ENCODE data around the gene ARL6IP6.
"Not testable (repeated sequence)": the region's sequence is repeated elsewhere in the genome, so short reads cannot be mapped to it uniquely, and the experiment has no call there.

The ARL6IP6 gene

DNA sequence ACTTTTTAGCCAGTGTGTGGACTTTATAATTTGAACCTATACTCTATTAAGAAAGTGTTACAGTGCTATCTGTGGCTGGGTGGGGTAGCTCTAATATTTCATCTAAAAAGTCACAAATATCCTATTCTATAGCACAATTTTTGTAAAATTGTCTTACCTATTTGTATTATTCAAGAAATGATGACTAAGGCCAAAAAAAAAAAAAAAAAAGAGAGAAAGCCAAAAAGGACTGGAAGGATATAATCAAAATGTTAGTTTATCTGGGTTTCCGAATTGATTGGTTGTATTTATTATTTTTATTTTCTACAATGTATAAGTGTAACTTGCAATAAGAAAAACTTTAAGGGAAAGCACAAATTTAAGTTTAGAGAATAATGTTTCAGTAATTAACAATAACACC is 5.5 kb downstream of the ARL6IP6 start:
- TF ChIP-seq, protein P1, sequence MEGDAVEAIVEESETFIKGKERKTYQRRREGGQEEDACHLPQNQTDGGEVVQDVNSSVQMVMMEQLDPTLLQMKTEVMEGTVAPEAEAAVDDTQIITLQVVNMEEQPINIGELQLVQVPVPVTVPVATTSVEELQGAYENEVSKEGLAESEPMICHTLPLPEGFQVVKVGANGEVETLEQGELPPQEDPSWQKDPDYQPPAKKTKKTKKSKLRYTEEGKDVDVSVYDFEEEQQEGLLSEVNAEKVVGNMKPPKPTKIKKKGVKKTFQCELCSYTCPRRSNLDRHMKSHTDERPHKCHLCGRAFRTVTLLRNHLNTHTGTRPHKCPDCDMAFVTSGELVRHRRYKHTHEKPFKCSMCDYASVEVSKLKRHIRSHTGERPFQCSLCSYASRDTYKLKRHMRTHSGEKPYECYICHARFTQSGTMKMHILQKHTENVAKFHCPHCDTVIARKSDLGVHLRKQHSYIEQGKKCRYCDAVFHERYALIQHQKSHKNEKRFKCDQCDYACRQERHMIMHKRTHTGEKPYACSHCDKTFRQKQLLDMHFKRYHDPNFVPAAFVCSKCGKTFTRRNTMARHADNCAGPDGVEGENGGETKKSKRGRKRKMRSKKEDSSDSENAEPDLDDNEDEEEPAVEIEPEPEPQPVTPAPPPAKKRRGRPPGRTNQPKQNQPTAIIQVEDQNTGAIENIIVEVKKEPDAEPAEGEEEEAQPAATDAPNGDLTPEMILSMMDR (IDR thresholded peaks at IDR 0.05; ENCODE audit: low read depth, low read length, missing control alignments) = no peak
- H3K36me3 ChIP-seq (replicated peaks) = no peaks in the 10 kb centered on the region
- no peak for DNase-seq
- no peak overlapping the region for H3K4me3 ChIP-seq (ENCODE audit: low read depth, low read length)
- H3K27ac ChIP-seq = no peak overlapping the region
- in situ Hi-C loops (cut with HindIII; ENCODE audit: low pct_ligation_motif_present, low sequenced_read_pairs) = no loop called here
- H3K27me3 ChIP-seq (replicated peaks) = no peaks in the 10 kb centered on the region

DNA sequence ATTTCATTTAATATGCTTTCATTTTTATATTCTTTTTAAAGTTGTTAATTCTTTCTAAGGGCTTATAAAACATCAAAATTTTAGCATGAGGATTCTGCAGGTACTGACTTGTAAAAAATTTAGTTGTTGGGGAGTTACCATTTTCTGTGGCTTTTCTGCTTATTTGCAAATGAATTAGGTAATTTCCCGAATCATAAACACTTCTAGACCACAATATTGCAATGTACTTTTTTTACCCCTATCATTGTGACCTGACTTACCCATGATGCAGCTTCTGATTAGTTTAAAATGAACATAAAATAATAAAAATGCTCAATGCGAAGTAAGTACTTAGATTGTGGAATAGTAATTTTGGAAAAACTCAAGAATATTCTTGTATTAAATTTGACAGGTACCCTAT is 11.4 kb downstream of the ARL6IP6 start:
- Histone ChIP-seq H3K4me3 (ENCODE audit: low read depth, low read length) (no peak overlapping the region), H3K27me3 (replicated peaks) (no peaks in the 10 kb centered on the region), H3K36me3 (replicated peaks) (no peaks in the 10 kb centered on the region), H3K27ac (no peak overlapping the region)
- DNase-seq = no peak
- TF ChIP-seq, protein P1 (IDR thresholded peaks at IDR 0.05; ENCODE audit: low read depth, low read length, missing control alignments) = no peak
- in situ Hi-C loops (cut with HindIII; ENCODE audit: low pct_ligation_motif_present, low sequenced_read_pairs) = no loop called here

DNA sequence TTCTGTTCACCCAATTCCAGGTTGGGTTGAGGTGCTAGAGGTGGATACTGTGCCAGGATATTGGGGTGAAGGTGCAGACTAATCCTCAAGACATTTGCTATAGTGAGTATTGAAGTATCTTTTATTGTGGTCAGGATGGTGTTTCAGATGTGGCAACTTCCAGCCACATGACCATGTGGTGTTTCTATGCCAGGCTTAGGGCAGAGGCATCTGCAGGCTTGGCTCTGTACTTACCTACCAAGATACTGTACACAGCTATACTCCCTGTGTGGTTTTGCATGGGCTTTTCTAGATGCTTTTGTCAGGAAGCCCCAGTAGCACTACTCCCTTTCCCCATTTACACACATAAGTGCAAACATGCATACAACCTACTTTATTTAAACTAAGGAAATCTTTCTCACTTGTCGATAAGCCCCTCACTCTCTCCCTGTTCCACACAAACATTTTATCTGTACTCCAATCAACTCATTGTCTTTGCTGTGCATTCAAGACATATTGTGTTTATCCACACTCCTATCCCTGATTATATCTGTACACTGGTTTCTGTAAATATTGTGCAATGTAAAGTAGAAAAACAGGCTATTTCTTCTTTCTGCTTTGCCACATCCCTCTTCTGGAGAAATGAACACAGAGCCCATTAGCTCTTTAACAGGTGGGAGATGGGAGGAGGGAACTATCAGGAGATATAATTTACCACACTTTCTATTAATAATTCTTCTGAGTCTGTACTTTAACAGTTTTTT is 12.3 kb downstream of the ARL6IP6 start:
- Histone ChIP-seq H3K36me3 (replicated peaks) (no peaks in the 10 kb centered on the region), H3K27ac (no peak overlapping the region), H3K27me3 (replicated peaks) (no peaks in the 10 kb centered on the region), H3K4me3 (ENCODE audit: low read depth, low read length) (no peak overlapping the region)
- TF ChIP-seq, protein P1 (IDR thresholded peaks at IDR 0.05; ENCODE audit: low read depth, low read length, missing control alignments) = no peak
- DNase-seq = no peak
- in situ Hi-C loops (cut with HindIII; ENCODE audit: low pct_ligation_motif_present, low sequenced_read_pairs) = no loop called here

DNA sequence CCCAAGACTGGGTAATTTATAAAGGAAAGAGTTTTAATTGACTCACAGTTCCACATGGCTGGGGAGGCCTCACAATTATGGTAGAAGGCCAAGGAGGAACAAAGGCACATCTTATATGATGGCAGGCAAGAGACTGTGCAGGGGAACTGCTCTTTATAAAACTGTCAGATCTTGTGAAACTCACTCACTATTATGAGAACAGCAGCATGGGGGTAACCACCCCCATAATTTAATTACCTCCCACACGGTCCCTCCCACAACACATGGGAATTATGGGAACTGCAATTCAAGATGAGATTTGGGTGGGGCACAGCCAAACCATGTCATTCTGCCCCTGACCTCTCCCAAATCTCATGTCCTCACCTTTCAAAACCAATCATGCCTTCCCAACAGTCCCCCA is 19.1 kb downstream of the ARL6IP6 start:
- H3K36me3 ChIP-seq (replicated peaks); DNase-seq; H3K27me3 ChIP-seq (replicated peaks); in situ Hi-C loops (cut with HindIII; ENCODE audit: low pct_ligation_motif_present, low sequenced_read_pairs); H3K27ac ChIP-seq; H3K4me3 ChIP-seq (ENCODE audit: low read depth, low read length): not testable (repeated sequence)

DNA sequence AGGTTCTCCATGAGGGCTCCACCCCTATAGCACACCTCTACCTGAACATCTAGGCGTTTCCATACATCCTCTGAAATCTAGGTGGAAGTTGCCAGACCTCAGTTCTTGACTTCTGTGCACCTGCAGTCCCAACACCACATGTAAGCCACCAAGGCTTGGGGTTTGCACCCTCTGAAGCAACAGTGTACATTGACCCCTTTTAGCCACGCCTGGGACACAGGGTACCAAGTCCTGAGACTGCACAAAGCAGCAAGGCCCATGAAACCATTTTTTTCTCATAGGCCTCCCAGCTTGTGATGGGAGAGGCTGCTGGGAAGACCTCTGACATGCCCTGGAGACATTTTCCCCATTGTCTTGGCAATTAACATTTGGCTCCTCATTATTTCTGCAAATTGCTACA is 20.0 kb downstream of the ARL6IP6 start:
- in situ Hi-C loops (cut with HindIII; ENCODE audit: low pct_ligation_motif_present, low sequenced_read_pairs) = no loop called here
- no peak for DNase-seq

DNA sequence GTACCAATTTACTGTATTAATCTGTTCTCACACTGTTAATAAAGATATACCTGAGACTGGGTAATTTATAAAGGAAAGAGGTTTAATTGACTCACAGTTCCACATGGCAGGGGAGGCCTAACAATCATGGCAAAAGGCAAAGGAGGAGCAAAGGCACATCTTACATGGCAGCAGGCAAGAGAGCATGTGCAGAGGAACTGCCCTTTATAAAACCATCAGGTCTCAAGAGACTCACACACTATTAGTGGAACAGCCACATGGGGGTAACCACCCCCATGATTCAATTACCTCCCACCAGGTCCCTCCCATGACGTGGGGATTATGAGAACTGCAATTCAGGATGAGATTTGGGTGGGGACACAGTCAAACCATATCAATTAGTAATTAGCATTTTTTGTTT is 21.3 kb downstream of the ARL6IP6 start:
- DNase-seq; H3K4me3 ChIP-seq (ENCODE audit: low read depth, low read length); in situ Hi-C loops (cut with HindIII; ENCODE audit: low pct_ligation_motif_present, low sequenced_read_pairs); H3K27me3 ChIP-seq (replicated peaks); H3K36me3 ChIP-seq (replicated peaks); H3K27ac ChIP-seq: not testable (repeated sequence)

More for the DNA sequence above, 20.0 kb downstream of the ARL6IP6 start:
- no peak overlapping the region for H3K4me3 ChIP-seq (ENCODE audit: low read depth, low read length)
- TF ChIP-seq, protein P1 (IDR thresholded peaks at IDR 0.05; ENCODE audit: low read depth, low read length, missing control alignments) = no peak
- no peak overlapping the region for H3K27ac ChIP-seq
- no peaks in the 10 kb centered on the region for H3K27me3 ChIP-seq (replicated peaks)
- peaks cover 4% of the 10 kb centered on the region for H3K36me3 ChIP-seq (replicated peaks)

DNA sequence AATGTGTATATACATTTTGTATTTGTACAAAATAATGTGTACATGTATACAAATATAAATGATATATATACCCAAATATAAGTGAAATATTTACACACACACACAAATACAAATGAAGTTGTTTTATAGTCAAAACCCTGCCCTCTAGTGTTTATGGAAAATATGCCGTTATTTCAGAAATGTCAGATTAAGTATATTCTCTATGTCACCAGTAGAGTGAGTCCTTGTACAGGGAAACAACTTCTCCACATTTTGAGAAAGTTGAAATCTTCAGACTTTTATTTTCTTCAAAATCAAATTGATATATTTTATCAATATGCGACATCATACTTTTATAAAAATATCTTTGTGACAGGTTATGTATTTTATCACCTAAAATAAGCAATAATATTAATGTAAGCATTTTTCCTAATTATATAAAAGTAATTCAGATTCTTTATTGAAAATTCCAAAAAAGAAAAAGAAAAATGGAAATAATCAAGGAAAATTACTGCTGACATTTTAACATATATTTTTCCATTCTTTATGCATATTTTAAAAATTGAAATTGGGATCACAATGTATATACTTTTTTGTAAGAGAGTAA is 22.4 kb downstream of the ARL6IP6 start:
- no peak overlapping the region for H3K27ac ChIP-seq
- in situ Hi-C loops (cut with HindIII; ENCODE audit: low pct_ligation_motif_present, low sequenced_read_pairs) = no loop called here
- peaks cover 4% of the 10 kb centered on the region for H3K36me3 ChIP-seq (replicated peaks)
- no peak overlapping the region for H3K4me3 ChIP-seq (ENCODE audit: low read depth, low read length)
- DNase-seq = no peak
- no peaks in the 10 kb centered on the region for H3K27me3 ChIP-seq (replicated peaks)
- TF ChIP-seq, protein P1 (IDR thresholded peaks at IDR 0.05; ENCODE audit: low read depth, low read length, missing control alignments) = peak; percentile 62

Data from brain microvascular endothelial cell (primary cell).